Tibial artery (tissue), 4 donors: ENCODE measurements around the gene PDIA5.

Source experiments
- DNase-seq, 2 donors: peaks; one replicate each; pipeline ENCODE4 v3.0.0-alpha.2; 2019
- H3K27ac ChIP-seq, 2 donors: fragments of 200-600 bp; sonication (generic) in 1 of 2; 1 replicate in 1 of 2; 2 replicates in 1 of 2; pipeline ENCODE4 v1.5.1; 2018 to 2019; ENCODE audit warnings: mild to moderate bottlenecking in 1 of 2
- H3K27me3 ChIP-seq, 2 donors: fragments of 200-600 bp; sonication (generic) in 1 of 2; one replicate each; pipeline versions ENCODE4 v1.5.1 to v1.6.0; 2016 to 2019
- H3K36me3 ChIP-seq, 3 donors: fragments of 200-600 bp; sonication (generic) in 2 of 3; one replicate each; pipeline ENCODE4 v1.5.1; 2016 to 2019; ENCODE audit warnings: mild to moderate bottlenecking in 2 of 3
- H3K4me1 ChIP-seq, 4 donors: fragments of 200-600 bp; sonication (generic) in 2 of 4; 1 replicate in 3 of 4; 2 replicates in 1 of 4; pipeline ENCODE4 v1.5.1; 2016 to 2019
- H3K4me3 ChIP-seq, 2 donors: fragments of 200-600 bp; sonication (generic) in 1 of 2; 1 replicate in 1 of 2; 2 replicates in 1 of 2; pipeline ENCODE4 v1.5.1; 2018 to 2019; ENCODE audit warnings: mild to moderate bottlenecking in 2 of 2
- H3K9me3 ChIP-seq, 3 donors: fragments of 200-600 bp; sonication (generic) in 1 of 3; one replicate each; pipeline ENCODE4 v1.5.1; 2016 to 2019
- intact Hi-C: fragments of 100-400 bp; cut with DNase I; formaldehyde crosslinking; loops from one replicate; pipeline ENCODE4 v1.15.0; 2023; ENCODE audit warnings: low total_unique reads
- TF ChIP-seq, protein P1 (sequence below), 2 experiments: fragments of 200-600 bp in 1 of 2; fragments of 450-650 bp in 1 of 2; IDR thresholded peaks; one replicate each; pipeline ENCODE4 v1.5.1; 2017 to 2019; ENCODE audit warnings: antibody characterized with exemption in 2 of 2, mild to moderate bottlenecking in 1 of 2, moderate library complexity in 1 of 2

Gene PDIA5

DNA sequence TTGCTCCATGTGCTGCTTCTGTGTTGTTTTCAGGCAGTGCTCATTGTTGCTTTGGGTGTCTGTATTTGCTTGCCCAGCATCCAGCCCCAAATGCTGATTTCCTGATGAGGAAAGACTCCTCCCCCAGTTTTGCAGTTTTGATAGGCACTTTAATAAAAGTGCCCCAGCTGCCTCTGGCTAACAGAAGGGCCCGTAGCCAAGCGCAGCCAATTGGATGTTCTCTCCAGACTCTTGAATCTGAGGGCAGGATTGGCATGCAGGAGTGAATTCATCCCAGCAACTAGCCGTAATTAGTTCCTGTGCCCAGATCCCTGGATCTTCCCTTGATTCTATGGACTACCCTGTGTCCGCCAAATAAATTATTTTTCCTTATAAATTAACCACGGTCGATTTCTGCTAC is 24.4 kb upstream of the PDIA5 start:
- no peaks in the 10 kb centered on the region for H3K9me3 ChIP-seq

DNA sequence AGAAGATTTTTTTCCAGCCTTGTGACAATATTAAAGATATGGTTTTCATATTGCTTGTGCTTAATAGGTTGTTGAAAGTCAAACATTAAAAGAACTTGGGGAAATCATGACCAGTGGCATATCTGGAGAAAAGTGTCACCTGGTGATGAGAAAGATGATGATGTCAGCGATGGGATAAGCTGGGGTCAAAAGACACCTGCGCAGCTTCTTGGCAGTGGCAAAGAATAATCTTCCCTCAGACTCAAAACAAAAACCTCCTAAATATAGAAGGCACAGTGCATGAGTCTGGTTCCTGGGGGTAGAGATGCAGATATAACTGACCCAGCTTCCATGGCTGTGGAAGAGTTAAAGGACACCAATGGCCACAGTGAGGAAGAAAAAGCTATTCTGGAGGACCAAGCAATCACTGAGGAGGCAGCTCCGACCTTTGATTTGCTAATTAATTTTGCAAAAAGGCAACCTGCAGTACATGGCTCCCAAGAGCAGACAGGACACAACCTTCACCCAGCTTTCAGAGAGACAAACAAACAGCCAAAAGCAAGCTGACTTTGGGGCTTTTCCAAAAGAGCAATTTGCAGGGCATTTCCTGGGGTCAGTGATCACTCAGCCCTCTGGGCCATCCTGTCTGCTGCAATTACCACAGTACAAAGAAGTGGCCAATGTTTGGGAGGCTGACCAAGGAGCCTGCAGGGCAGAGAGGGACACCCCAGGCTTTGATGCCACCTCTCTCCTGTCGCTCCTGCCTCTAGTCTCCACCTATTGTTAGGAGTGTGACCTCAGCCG is 21.7 kb upstream of the PDIA5 start:
- H3K27ac ChIP-seq, result no peak overlapping the region
- intact Hi-C loops, result no loop called here
- H3K9me3 ChIP-seq, result no peaks in the 10 kb centered on the region
- H3K4me1 ChIP-seq, result peaks cover 0 to 19% (median 13%) of the 10 kb centered on the region in 4 donors
- no peak for DNase-seq
- H3K36me3 ChIP-seq, result no peaks in the 10 kb centered on the region
- no peaks in the 10 kb centered on the region for H3K27me3 ChIP-seq
- H3K4me3 ChIP-seq, result no peak overlapping the region
- TF ChIP-seq, protein P1, sequence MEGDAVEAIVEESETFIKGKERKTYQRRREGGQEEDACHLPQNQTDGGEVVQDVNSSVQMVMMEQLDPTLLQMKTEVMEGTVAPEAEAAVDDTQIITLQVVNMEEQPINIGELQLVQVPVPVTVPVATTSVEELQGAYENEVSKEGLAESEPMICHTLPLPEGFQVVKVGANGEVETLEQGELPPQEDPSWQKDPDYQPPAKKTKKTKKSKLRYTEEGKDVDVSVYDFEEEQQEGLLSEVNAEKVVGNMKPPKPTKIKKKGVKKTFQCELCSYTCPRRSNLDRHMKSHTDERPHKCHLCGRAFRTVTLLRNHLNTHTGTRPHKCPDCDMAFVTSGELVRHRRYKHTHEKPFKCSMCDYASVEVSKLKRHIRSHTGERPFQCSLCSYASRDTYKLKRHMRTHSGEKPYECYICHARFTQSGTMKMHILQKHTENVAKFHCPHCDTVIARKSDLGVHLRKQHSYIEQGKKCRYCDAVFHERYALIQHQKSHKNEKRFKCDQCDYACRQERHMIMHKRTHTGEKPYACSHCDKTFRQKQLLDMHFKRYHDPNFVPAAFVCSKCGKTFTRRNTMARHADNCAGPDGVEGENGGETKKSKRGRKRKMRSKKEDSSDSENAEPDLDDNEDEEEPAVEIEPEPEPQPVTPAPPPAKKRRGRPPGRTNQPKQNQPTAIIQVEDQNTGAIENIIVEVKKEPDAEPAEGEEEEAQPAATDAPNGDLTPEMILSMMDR (IDR thresholded peaks at IDR 0.05), result no peak

More for the DNA sequence above, 24.4 kb upstream of the PDIA5 start:
- no peak for DNase-seq
- Histone ChIP-seq H3K4me1 (peaks cover 0 to 27% (median 14%) of the 10 kb centered on the region in 4 donors), H3K27ac (no peak overlapping the region), H3K36me3 (no peaks in the 10 kb centered on the region), H3K4me3 (no peak overlapping the region), H3K27me3 (no peaks in the 10 kb centered on the region)
- intact Hi-C loops, result no loop called here
- TF ChIP-seq, protein P1 (IDR thresholded peaks at IDR 0.05), result no peak

DNA sequence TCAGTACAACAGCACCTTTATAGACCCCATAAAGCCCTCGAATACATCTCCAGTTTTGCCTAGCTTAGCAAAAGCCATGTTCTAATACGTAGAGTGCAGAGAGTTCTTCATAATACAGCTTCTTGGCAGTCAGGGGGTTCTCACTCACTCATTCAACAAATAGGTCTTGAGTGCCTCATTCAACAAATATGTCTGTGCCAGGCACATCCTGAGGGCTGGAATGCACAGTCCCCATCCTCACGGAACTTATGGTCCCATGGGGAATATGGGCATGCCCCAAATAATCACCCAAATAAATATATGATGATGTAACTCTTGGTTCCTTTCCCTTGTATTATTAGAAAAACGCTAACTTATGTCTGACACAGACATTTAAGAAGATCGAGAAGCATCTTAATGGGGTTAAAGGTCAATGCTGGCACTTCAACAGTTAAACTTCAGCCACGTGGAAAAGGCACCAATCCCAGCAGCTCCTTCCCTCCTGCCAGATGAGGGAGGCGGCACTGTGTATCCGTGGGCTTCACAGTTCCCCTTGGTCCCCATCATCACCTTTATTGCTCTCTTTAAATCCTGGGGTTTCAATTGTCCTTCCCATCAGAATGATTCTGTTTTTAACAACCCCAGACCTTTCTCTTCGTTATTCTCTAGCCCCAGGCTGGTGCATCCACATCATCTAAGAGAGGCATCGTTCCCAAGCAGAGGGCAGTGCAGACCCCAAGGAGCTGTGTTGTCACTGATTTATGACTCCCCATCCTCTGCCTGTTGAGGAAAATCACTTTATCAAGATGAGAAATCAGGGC is 20.4 kb upstream of the PDIA5 start:
- Histone ChIP-seq H3K9me3 (no peaks in the 10 kb centered on the region), H3K36me3 (no peaks in the 10 kb centered on the region), H3K4me1 (peaks cover 0 to 19% (median 13%) of the 10 kb centered on the region in 4 donors), H3K27me3 (no peaks in the 10 kb centered on the region), H3K27ac (no peak overlapping the region), H3K4me3 (no peak overlapping the region)
- DNase-seq, result no peak
- TF ChIP-seq, protein P1 (IDR thresholded peaks at IDR 0.05), result no peak
- intact Hi-C loops, result no loop called here

DNA sequence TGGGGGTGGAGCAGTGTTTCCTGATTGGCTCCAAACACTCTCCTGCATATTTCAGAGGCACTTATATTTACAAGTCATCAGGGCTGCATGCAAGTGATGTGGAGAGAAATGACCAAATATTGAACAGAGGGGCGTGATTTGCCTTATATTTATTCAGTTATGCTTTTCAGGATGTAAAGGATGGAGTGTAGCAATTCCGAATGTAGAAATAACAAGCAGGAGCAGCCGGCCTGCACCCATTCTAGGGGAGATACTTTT is 19.8 kb upstream of the PDIA5 start:
- Histone ChIP-seq H3K4me1 (peaks cover 0 to 19% (median 13%) of the 10 kb centered on the region in 4 donors), H3K36me3 (no peaks in the 10 kb centered on the region), H3K4me3 (no peak overlapping the region), H3K27ac (no peak overlapping the region), H3K9me3 (no peaks in the 10 kb centered on the region), H3K27me3 (no peaks in the 10 kb centered on the region)
- no peak for DNase-seq
- TF ChIP-seq, protein P1 (IDR thresholded peaks at IDR 0.05), result no peak
- intact Hi-C loops, result no loop called here

DNA sequence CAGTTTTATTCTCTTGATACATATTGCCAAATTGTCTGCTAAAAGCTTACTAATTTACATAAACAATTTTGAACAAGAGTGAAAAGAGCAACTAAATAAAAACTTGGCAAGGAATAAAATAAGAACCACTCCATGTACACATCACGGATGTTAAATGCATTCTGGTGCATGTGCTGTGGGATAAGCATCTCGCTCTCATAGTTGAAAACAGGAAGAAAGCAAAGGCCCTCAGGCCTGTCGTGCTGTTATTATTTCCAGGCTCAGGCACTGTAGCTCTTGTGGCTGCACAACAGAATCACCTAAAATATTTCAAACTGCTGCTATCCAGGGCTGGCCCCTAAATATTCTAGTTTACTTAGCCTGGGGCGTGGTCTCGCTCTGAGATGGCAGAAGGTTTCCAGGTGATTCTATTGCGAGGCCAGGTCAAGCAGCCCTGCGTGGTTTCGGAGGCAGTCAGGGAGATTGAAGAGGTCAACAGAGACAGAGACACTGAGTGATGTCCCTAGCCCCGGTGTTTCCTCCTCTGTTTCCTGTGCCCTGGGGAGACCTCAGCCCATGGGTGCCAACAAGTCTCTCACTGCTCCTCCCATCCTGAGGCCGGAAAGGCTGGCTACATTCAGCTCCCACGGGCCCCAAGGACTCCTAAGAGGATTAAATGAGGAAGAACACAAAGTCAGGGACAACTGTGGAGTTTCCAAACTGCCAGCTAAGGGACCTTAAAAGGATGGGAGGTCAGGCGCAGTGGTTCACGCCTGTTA is 18.2 kb upstream of the PDIA5 start:
- DNase-seq, result no peak
- TF ChIP-seq, protein P1 (IDR thresholded peaks at IDR 0.05), result no peak
- Histone ChIP-seq H3K36me3 (no peaks in the 10 kb centered on the region), H3K4me3 (no peak overlapping the region), H3K4me1 (peaks cover 0 to 30% (median 17%) of the 10 kb centered on the region in 4 donors), H3K27me3 (no peaks in the 10 kb centered on the region), H3K9me3 (no peaks in the 10 kb centered on the region), H3K27ac (no peak overlapping the region)
- intact Hi-C loops, result no loop called here
